Memory B cell (primary cell): ENCODE measurements around the gene COL20A1.
"Not testable (repeated sequence)": the region's sequence is repeated elsewhere in the genome, so short reads cannot be mapped to it uniquely, and the experiment has no call there.

Source experiments
- ATAC-seq: fragments of 150-1000 bp; cut with Tn5 transposase; 2 replicates; pipeline ENCODE4 v1.10.0; 2021; ENCODE audit warnings: low read depth, mild to moderate bottlenecking, moderate library complexity
- DNase-seq, 2 donors: peaks; one replicate each; pipeline ENCODE4 v3.0.0; 2022; ENCODE audit warnings: low spot score in 2 of 2
- H3K27ac Mint-ChIP-seq: one replicate; pipeline ENCODE4 v1.8.0; 2022; ENCODE audit warnings: mild to moderate bottlenecking, moderate library complexity, mixed read lengths
- H3K27me3 Mint-ChIP-seq: one replicate; pipeline ENCODE4 v1.8.0; 2022; ENCODE audit warnings: mixed read lengths
- H3K36me3 Mint-ChIP-seq: one replicate; pipeline ENCODE4 v1.8.0; 2022; ENCODE audit warnings: mild to moderate bottlenecking, mixed read lengths
- H3K4me1 Mint-ChIP-seq: one replicate; pipeline ENCODE4 v1.8.0; 2022; ENCODE audit warnings: mixed read lengths
- H3K4me3 Mint-ChIP-seq: one replicate; pipeline ENCODE4 v1.8.0; 2022; ENCODE audit warnings: mild to moderate bottlenecking, moderate library complexity, mixed read lengths
- H3K9me3 Mint-ChIP-seq: one replicate; pipeline ENCODE4 v1.8.0; 2022; ENCODE audit warnings: mixed read lengths

Gene COL20A1

DNA sequence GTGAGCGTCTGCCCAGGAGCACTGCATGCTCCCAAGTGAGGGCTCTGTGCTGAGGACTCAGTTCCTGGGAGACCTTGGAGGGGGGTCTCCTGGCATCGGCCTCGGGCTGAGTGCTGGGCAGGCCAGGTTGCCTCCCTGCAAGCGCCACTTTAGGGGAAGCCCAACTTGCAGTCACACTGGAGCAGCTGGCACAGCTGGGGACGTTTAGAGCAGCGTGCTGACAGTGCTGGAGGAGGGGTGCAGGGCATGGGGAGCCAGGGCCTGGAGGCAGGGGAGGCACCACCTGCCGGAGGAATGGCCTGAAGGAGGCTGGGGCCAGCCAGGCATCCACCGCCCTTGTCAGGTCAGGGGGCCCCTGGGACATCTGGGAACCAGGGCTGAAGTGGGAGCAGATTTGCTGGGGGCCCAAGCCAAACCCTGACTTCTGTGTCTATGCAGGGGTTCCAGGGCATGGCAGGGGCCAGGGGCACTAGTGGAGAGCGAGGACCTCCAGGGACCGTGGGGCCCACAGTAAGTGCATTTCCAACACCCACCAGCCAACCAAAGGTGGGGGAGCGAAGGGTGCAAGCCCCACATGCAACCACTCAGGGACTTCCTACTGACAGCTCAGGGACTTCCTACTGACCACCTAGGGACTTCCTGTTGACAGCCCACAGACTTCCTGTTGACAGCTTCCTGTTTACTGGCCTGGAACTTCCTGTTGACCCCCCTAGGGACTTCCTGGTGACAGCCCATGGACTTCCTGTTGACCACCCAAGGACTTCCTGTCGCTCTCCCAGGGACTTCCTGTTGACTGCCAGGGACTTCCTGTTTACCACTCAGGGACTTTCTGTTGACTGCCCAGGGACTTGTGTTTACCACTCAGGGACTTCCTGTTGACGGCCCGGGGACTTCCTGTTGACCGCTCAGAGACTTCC, 33.6 kb downstream of the COL20A1 start:
- Mint-ChIP-seq H3K36me3 (no peaks in the 10 kb centered on the region), H3K27me3 (peaks cover 4% of the 10 kb centered on the region), H3K4me1 (peaks cover 3% of the 10 kb centered on the region), H3K27ac (peak overlapping the region; percentile 82), H3K9me3 (peaks cover 4% of the 10 kb centered on the region), H3K4me3 (no peak overlapping the region)
- DNase-seq = no peak
- peak; percentile 46 for ATAC-seq

DNA sequence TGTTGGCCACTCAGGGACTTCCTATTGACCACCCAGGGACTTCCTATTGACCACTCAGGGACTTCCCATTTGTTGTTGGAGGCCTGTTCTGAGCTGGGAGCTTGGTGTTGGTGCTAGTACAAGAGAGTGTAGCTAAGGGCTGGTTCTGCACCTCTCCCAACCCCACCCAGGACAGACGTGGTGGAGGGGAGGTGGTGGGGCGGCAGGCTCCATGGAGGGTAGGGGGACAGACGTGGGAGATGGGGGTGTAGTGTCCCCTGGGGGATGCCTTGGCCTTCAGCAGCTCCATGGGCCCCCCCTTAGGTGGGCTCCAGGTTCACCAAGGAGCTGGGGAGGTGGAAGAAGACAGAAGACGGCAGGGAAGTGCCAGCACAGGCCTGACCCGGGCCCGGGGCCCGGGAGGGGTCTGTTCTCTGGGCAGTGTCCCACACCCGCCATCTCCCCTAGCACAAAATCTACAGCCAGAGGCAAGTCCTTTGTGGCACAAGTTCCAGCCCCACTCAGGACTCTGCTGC, 34.3 kb downstream of the COL20A1 start:
- Mint-ChIP-seq H3K36me3 (peaks cover 2% of the 10 kb centered on the region), H3K27me3 (peaks cover 6% of the 10 kb centered on the region), H3K9me3 (peaks cover 9% of the 10 kb centered on the region), H3K4me1 (peaks cover 3% of the 10 kb centered on the region), H3K4me3 (no peak overlapping the region), H3K27ac (peak overlapping the region; percentile 82)
- DNase-seq (no peak), ATAC-seq (peak; percentile 59)

DNA sequence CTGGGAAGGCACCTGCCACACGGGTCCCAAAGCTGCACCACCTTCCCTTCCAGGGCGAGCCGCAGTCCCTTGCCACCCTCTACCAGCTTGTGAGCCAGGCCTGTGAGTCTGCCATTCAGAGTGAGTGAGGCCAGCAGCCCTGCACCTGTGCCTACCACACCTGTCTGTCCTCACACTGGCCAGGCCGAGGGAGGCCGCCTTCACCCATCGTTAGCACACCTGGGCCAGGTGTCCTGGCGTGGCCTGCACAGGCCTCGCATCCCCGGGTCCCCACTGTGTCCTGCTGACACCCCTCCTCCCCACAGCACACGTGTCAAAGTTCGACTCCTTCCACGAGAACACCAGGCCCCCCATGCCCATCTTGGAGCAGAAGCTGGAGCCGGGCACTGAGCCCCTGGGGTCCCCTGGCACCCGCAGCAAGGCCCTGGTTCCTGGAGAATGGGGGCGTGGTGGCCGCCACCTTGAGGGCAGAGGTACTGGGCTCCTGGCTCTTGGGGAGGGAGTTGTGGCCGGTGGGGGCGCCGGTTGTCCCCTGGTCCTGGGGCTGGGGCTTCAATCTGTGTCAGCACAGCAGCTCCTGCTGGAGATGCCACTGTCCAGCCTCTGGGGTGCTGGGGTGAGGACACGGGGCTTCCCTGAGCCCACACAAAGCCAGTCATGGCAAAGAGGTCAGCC, 35.2 kb downstream of the COL20A1 start:
- DNase-seq (no peak), ATAC-seq (no peak)
- Mint-ChIP-seq H3K27ac (no peak overlapping the region), H3K9me3 (peaks cover 9% of the 10 kb centered on the region), H3K36me3 (peaks cover 2% of the 10 kb centered on the region), H3K27me3 (peaks cover 6% of the 10 kb centered on the region), H3K4me3 (peak overlapping the region; percentile 1), H3K4me1 (peaks cover 3% of the 10 kb centered on the region)

DNA sequence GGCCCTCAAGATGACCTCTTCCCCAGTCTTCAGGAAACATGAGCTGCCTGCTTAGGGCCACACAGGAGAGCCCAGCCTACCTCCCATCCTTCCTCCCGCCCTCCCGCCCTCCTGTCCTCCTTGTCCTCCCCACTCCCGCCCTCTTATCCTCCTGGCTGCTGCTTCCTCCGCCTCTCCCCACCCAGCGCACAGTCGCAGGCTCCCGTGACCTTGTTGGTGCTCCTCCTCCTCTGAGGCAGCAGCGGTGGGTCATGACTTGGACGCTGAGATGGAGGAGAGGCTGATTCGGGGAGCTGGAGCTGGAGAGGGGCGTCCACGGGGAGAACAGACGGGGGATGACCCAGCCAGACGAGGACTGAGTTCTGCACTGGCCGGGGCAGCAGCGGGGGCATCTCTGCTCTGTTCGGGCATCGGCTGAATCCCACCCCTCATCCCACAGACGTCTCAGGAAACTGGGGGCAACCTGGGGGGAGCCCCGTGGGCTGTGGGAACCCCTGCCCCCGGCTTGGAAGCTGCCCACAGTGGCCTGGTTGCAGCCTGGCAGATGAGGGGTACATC, 35.8 kb downstream of the COL20A1 start:
- H3K36me3 Mint-ChIP-seq = peaks cover 4% of the 10 kb centered on the region
- H3K4me1 Mint-ChIP-seq = peaks cover 3% of the 10 kb centered on the region
- peaks cover 9% of the 10 kb centered on the region for H3K9me3 Mint-ChIP-seq
- peaks cover 8% of the 10 kb centered on the region for H3K27me3 Mint-ChIP-seq
- H3K27ac Mint-ChIP-seq = no peak overlapping the region
- no peak overlapping the region for H3K4me3 Mint-ChIP-seq
- no peak for ATAC-seq
- DNase-seq = no peak

- ATAC-seq (no peak), DNase-seq (no peak)
- Mint-ChIP-seq H3K36me3 (peaks cover 4% of the 10 kb centered on the region), H3K4me1 (peaks cover 3% of the 10 kb centered on the region), H3K27ac (peak overlapping the region; percentile 7), H3K9me3 (peaks cover 9% of the 10 kb centered on the region), H3K4me3 (no peak overlapping the region), H3K27me3 (peaks cover 6% of the 10 kb centered on the region)
These were observed 36.5 kb downstream of the COL20A1 start for GRCh38 chr20:63329331-63330083.

- no peak for ATAC-seq
- Mint-ChIP-seq H3K27ac (peak overlapping the region; percentile 7), H3K9me3 (peaks cover 9% of the 10 kb centered on the region), H3K4me3 (no peak overlapping the region), H3K27me3 (peaks cover 6% of the 10 kb centered on the region), H3K4me1 (peaks cover 3% of the 10 kb centered on the region), H3K36me3 (peaks cover 4% of the 10 kb centered on the region)
- DNase-seq = no peak
These were observed 37.2 kb downstream of the COL20A1 start for GRCh38 chr20:63330084-63330760.

DNA sequence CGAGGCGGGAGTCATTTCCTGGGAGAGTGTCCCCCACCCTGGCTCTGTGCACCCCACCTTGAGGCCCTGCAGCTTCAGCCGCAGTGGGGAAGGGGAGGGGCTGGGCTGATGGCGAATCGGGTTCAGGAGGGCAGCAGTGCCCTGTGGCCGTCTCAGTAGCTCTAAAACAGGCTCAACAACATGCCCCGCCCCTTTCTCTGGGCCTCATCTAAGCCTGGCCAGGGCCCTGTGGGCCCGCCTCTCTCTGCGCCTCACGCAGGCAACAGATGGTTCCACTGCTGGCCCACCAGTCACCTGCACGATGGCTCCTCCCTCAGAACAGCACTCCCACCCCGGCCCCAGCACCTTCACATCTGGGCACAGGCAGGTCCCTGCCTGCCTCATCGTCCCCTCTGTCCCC, 38.0 kb downstream of the COL20A1 start:
- H3K36me3 Mint-ChIP-seq = peaks cover 4% of the 10 kb centered on the region
- peaks cover 6% of the 10 kb centered on the region for H3K27me3 Mint-ChIP-seq
- H3K9me3 Mint-ChIP-seq = peaks cover 9% of the 10 kb centered on the region
- DNase-seq (no peak), ATAC-seq (no peak)
- H3K4me1 Mint-ChIP-seq = peaks cover 3% of the 10 kb centered on the region
- no peak overlapping the region for H3K27ac Mint-ChIP-seq
- no peak overlapping the region for H3K4me3 Mint-ChIP-seq

- no peak overlapping the region for H3K27ac Mint-ChIP-seq
- H3K9me3 Mint-ChIP-seq = peaks cover 9% of the 10 kb centered on the region
- ATAC-seq (no peak), DNase-seq (no peak)
- peaks cover 10% of the 10 kb centered on the region for H3K27me3 Mint-ChIP-seq
- peaks cover 4% of the 10 kb centered on the region for H3K36me3 Mint-ChIP-seq
- H3K4me1 Mint-ChIP-seq = peaks cover 3% of the 10 kb centered on the region
- H3K4me3 Mint-ChIP-seq = no peak overlapping the region
These were observed 38.9 kb downstream of the COL20A1 start for GRCh38 chr20:63331741-63332400.

GRCh38 chr20:63332488-63333240, 39.7 kb downstream of the COL20A1 start:
- no peaks in the 10 kb centered on the region for H3K4me1 Mint-ChIP-seq
- H3K36me3 Mint-ChIP-seq = peaks cover 4% of the 10 kb centered on the region
- peaks cover 7% of the 10 kb centered on the region for H3K9me3 Mint-ChIP-seq
- H3K4me3 Mint-ChIP-seq = no peak overlapping the region
- no peak overlapping the region for H3K27ac Mint-ChIP-seq
- peaks cover 10% of the 10 kb centered on the region for H3K27me3 Mint-ChIP-seq
- ATAC-seq = no peak
- DNase-seq = no peak

DNA sequence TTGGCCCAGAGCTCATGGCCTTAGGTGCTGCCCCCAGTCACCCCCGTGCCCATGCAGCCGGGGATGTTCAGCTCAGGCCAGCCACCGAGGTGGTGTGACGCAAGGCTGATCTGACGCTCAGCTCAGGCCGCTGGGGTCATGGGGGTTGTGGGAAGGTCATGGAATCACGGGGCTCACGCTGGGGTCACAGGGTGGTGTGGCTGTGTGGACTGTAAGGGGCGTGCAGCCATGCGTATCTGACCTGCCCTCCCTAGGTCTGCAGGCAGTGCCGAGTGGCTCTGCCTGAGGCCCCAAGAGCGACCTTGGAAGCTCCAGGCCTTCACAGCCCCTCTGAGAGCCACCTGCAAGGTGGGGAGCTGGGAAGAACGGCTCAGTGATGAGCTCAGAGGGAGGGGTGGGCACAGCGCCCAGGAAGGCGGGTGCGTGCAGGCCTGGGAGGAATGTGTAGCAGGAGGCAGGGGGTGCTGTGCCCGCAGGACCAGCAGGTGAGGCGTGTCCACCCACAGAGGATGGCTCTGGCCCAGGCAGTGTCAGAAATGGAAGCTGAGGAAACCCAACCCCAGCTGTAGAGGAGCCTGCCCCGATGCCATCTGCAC, 40.4 kb downstream of the COL20A1 start:
- Mint-ChIP-seq H3K9me3 (peaks cover 7% of the 10 kb centered on the region), H3K27me3 (peaks cover 12% of the 10 kb centered on the region), H3K36me3 (peaks cover 4% of the 10 kb centered on the region), H3K4me3 (no peak overlapping the region), H3K4me1 (no peaks in the 10 kb centered on the region), H3K27ac (no peak overlapping the region)
- no peak for DNase-seq
- no peak for ATAC-seq

DNA sequence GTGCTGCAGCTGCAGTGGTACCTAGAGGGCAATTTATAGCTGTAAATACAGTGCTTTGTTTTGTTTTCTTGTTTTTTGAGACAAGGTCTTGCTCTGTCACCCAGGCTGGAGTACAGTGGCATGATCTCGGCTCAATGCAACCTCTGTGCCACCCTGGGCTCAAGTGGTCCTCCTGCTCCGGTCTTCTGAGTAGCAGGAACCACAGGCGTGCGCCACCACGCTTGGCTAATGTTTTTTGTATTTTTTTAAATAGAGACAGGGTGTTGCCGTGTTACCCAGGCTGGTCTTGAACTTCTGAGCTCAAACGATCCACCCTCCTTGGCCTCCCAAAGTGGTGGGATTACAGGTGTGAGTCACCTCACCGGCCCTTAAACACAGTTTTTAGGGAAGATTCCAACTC, 41.4 kb downstream of the COL20A1 start:
- ATAC-seq = no peak
- H3K4me3 Mint-ChIP-seq = no peak overlapping the region
- peaks cover 12% of the 10 kb centered on the region for H3K27me3 Mint-ChIP-seq
- no peak overlapping the region for H3K27ac Mint-ChIP-seq
- peaks cover 4% of the 10 kb centered on the region for H3K36me3 Mint-ChIP-seq
- peaks cover 7% of the 10 kb centered on the region for H3K9me3 Mint-ChIP-seq
- no peaks in the 10 kb centered on the region for H3K4me1 Mint-ChIP-seq
- DNase-seq = no peak

- H3K27ac Mint-ChIP-seq, H3K4me1 Mint-ChIP-seq, H3K4me3 Mint-ChIP-seq, ATAC-seq, H3K9me3 Mint-ChIP-seq, DNase-seq, H3K36me3 Mint-ChIP-seq: not testable (repeated sequence)
- H3K27me3 Mint-ChIP-seq = peaks cover 12% of the 10 kb centered on the region
These were observed 42.1 kb downstream of the COL20A1 start for GRCh38 chr20:63335060-63335459.
